Stomach (tissue), 9 donors: Measurements from ENCODE around the gene GPR149. TPM values are rescaled to one million over a fixed set of nuclear protein-coding genes. Genes with fewer than 3 reads are reported as not detected.

ENCODE experiments used
- DNase-seq, 2 donors: peaks; one replicate each; pipeline versions ENCODE4 v3.0.0 to v3.0.0-alpha.2; 2013 to 2019
- H3K27ac ChIP-seq, 5 donors: fragments of 200-600 bp in 4 of 5; sonication (generic) in 4 of 5; one replicate each; pipeline ENCODE4 v1.5.1; 2013 to 2019; ENCODE audit warnings: mild to moderate bottlenecking in 1 of 5, moderate library complexity in 1 of 5
- H3K27me3 ChIP-seq, 3 donors: fragments of 200-600 bp; sonication (generic); one replicate each; pipeline ENCODE4 v1.5.1; 2017 to 2019; ENCODE audit warnings: mixed run types in 1 of 3
- H3K36me3 ChIP-seq, 4 donors: fragments of 200-600 bp; sonication (generic); 1 replicate in 3 of 4; 2 replicates in 1 of 4; pipeline ENCODE4 v1.5.1; 2016 to 2019
- H3K4me1 ChIP-seq, 4 donors: fragments of 200-600 bp; sonication (generic); one replicate each; pipeline ENCODE4 v1.5.1; 2016 to 2019
- H3K4me3 ChIP-seq, 4 donors: fragments of 200-600 bp; sonication (generic) in 3 of 4; one replicate each; pipeline ENCODE4 v1.5.1; 2016 to 2019; ENCODE audit warnings: mild to moderate bottlenecking in 1 of 4
- H3K9me3 ChIP-seq, 4 donors: fragments of 200-600 bp; sonication (generic); one replicate each; pipeline ENCODE4 v1.5.1; 2016 to 2019
- EP300 ChIP-seq: sonication (generic); formaldehyde crosslinking; IDR thresholded peaks from one replicate; pipeline ENCODE4 v1.6.1; 2017; ENCODE audit warnings: antibody characterized with exemption
- POLR2A ChIP-seq, 4 donors: fragments of 450-650 bp; IDR thresholded peaks; one replicate each; pipeline ENCODE4 v1.6.1; 2016; ENCODE audit warnings: antibody characterized with exemption in 4 of 4, control low read depth in 2 of 4, mild to moderate bottlenecking in 1 of 4, moderate library complexity in 1 of 4
- POLR2AphosphoS5 ChIP-seq, 3 donors: sonication (generic); formaldehyde crosslinking; IDR thresholded peaks; one replicate each; pipeline ENCODE4 v1.6.1; 2016; ENCODE audit warnings: antibody characterized with exemption in 3 of 3
- WGBS, 5 donors: extraction: QIAGEN DNeasy Blood & Tissue Kit in 3 of 5; methylation state at CpG; one replicate each; pipeline versions ENCODE4 v1.1.5 to v1.1.7; 2013 to 2018; 5-methylcytosine and 5-hydroxymethylcytosine counted together
- intact Hi-C: fragments of 100-400 bp; cut with DNase I; formaldehyde crosslinking; loops from one replicate; pipeline ENCODE4 v1.15.1; 2023; ENCODE audit warnings: low total_unique reads
- polyA plus RNA-seq, 3 donors: library from polyadenylated mRNA; stranded (reverse); fragments of 200-250 nt; gene quantifications; one replicate each; pipeline ENCODE4 v1.2.3, GENCODE V29; 2013
- total RNA-seq, 5 donors: library from RNA; depleted of rRNA; stranded (reverse); fragments of >200 nt; gene quantifications; one replicate each; pipeline versions ENCODE4 v1.1.0 to v1.2.3, GENCODE V29; 2014 to 2016
- TF ChIP-seq, protein P1 (sequence below), 7 experiments: fragments of 450-650 bp in 4 of 7; fragments of 200-600 bp in 3 of 7; sonication (generic) in 3 of 7; IDR thresholded peaks; one replicate each; pipeline ENCODE4 v1.5.1; 2016 to 2019; ENCODE audit warnings: antibody characterized with exemption in 7 of 7, control low read depth in 2 of 7, mild to moderate bottlenecking in 1 of 7
- donor health status: healthy with polysubstance abuse.
- donor health status: Bipolar disorder and iron deficiency.
- donor health status: healthy.

Gene GPR149
- total and polyA plus RNA-seq, 8 donors: 0.18 TPM; not detected in 7

DNA sequence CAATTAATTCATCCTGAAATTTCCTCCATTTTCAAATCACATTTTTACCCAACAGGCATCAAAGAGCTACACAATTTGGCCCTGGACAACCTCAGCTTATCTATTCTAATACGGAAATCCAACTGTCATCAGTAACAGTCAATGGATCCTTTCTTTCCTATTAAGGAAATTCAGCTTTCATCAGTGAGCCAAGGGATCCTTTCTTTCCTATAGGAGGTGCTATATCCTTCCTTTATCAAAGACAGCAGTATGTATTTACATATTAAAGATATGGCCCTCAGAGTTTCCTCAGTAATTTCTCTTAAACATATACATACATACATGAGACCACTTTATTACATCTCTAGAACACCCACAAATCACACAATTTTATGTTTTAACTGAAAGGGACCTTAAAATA is 115.8 kb downstream of the GPR149 start:
- peaks cover 0 to 33% (median 17%) of the 10 kb centered on the region in 4 donors for H3K4me1 ChIP-seq
- H3K27me3 ChIP-seq: no peaks in the 10 kb centered on the region
- H3K4me3 ChIP-seq: no peak overlapping the region
- TF ChIP-seq EP300 (no peak), POLR2A (IDR thresholded peaks at IDR 0.05) (no peak), POLR2AphosphoS5 (IDR thresholded peaks at IDR 0.05) (no peak)
- TF ChIP-seq, protein P1, sequence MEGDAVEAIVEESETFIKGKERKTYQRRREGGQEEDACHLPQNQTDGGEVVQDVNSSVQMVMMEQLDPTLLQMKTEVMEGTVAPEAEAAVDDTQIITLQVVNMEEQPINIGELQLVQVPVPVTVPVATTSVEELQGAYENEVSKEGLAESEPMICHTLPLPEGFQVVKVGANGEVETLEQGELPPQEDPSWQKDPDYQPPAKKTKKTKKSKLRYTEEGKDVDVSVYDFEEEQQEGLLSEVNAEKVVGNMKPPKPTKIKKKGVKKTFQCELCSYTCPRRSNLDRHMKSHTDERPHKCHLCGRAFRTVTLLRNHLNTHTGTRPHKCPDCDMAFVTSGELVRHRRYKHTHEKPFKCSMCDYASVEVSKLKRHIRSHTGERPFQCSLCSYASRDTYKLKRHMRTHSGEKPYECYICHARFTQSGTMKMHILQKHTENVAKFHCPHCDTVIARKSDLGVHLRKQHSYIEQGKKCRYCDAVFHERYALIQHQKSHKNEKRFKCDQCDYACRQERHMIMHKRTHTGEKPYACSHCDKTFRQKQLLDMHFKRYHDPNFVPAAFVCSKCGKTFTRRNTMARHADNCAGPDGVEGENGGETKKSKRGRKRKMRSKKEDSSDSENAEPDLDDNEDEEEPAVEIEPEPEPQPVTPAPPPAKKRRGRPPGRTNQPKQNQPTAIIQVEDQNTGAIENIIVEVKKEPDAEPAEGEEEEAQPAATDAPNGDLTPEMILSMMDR (IDR thresholded peaks at IDR 0.05): no peak
- no peaks in the 10 kb centered on the region for H3K9me3 ChIP-seq
- intact Hi-C loops: no loop called here
- peaks cover 19 to 61% (median 57%) of the 10 kb centered on the region in 4 donors for H3K36me3 ChIP-seq
- WGBS, 5 donors: 93 to 100% (median 98%) methylated on average over 1 of the region's 1 CpG
- DNase-seq: no peak
- H3K27ac ChIP-seq: no peak overlapping the region

DNA sequence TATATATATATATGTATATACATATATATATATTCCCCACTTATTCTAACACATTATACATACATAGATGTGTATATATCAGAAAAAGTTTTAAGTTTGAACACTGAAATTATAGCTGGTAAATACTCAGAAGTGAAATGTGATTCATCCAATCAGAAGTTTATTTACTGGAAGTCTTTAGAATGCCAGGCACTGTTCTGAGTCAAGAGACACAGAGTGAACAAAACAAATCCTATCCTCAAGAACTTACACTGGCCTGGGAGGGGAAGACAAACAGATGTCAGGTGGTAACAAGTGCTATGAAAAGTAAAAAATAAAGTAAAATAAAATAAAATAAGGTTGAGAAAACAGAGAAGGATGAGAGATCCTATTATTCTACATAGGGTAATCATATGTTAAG is 119.2 kb downstream of the GPR149 start:
- TF ChIP-seq EP300 (no peak), POLR2A (IDR thresholded peaks at IDR 0.05) (no peak), POLR2AphosphoS5 (IDR thresholded peaks at IDR 0.05) (no peak)
- TF ChIP-seq, protein P1 (IDR thresholded peaks at IDR 0.05): no peak
- Histone ChIP-seq H3K4me3 (no peak overlapping the region), H3K27me3 (no peaks in the 10 kb centered on the region), H3K27ac (no peak overlapping the region), H3K9me3 (no peaks in the 10 kb centered on the region), H3K4me1 (peaks cover 0 to 16% (median 0%) of the 10 kb centered on the region in 4 donors), H3K36me3 (peaks cover 29 to 89% (median 84%) of the 10 kb centered on the region in 4 donors)
- intact Hi-C loops: no loop called here
- DNase-seq: no peak

DNA sequence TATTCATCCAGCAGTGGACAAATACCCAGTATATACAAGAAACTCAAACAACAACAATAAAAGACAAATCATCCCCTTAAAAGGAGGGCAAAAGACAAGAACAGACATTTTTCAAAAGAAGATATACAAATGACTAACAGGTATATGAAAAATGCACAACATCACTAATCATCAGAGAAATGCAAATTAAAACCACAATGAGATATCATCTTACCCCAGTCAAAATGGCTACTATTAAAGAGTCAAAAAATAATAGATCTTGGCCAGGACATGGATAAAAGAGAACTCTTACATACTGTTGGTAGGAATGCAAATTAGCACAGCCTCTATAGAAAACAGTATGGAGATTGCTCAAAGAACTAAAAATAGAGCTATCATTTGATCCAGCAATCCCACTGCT is 122.6 kb downstream of the GPR149 start:
- H3K36me3 ChIP-seq: peaks cover 27 to 89% (median 86%) of the 10 kb centered on the region in 4 donors
- no peak overlapping the region for H3K4me3 ChIP-seq
- no peak for TF ChIP-seq POLR2AphosphoS5 (IDR thresholded peaks at IDR 0.05)
- TF ChIP-seq EP300: no peak
- no peak for TF ChIP-seq POLR2A (IDR thresholded peaks at IDR 0.05)
- TF ChIP-seq, protein P1 (IDR thresholded peaks at IDR 0.05): no peak
- H3K27ac ChIP-seq: no peak overlapping the region
- no peaks in the 10 kb centered on the region for H3K9me3 ChIP-seq
- intact Hi-C loops: no loop called here
- no peaks in the 10 kb centered on the region for H3K27me3 ChIP-seq
- H3K4me1 ChIP-seq: peaks cover 0 to 16% (median 0%) of the 10 kb centered on the region in 4 donors
- no peak for DNase-seq

DNA sequence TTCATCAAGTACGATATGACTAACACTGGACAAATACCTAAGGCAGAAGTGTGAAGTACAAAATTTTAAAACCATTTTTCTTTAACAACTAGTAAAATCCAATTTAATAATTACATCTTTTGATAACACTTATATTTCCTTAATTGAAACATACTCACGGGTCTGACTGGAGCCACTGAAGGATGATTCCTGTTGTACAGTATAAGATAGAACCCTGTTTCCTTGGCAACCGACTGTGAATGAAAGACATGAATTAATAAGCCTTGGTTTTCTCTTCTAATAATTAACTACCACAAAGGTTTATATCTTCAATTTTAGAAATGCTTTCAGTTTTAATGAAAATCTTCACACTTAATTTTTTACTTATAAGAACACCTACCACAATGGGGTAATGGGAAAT is 125.1 kb downstream of the GPR149 start:
- intact Hi-C loops: no loop called here
- DNase-seq: no peak
- Histone ChIP-seq H3K4me3 (no peak overlapping the region), H3K9me3 (no peaks in the 10 kb centered on the region), H3K27me3 (no peaks in the 10 kb centered on the region), H3K36me3 (peaks cover 31 to 97% (median 93%) of the 10 kb centered on the region in 4 donors), H3K4me1 (peaks cover 0 to 10% (median 0%) of the 10 kb centered on the region in 4 donors), H3K27ac (no peak overlapping the region)
- WGBS, 5 donors: 90 to 98% (median 93%) methylated on average over 3 of the region's 3 CpGs
- TF ChIP-seq POLR2A (IDR thresholded peaks at IDR 0.05) (no peak), POLR2AphosphoS5 (IDR thresholded peaks at IDR 0.05) (no peak), EP300 (no peak)
- TF ChIP-seq, protein P1 (IDR thresholded peaks at IDR 0.05): no peak
